Ovary (tissue), 3 donors: ENCODE results near the gene LRRC37A2.
"Not testable (repeated sequence)": the region's sequence is repeated elsewhere in the genome, so short reads cannot be mapped to it uniquely, and the experiment has no call there.

Source experiments
- EP300 ChIP-seq: sonication (generic); formaldehyde crosslinking; IDR thresholded peaks from one replicate; pipeline ENCODE4 v1.6.1; 2017; ENCODE audit warnings: antibody characterized with exemption
- TF ChIP-seq, protein P1 (sequence below), 3 donors: fragments of 450-650 bp in 2 of 3; fragments of 200-600 bp in 1 of 3; IDR thresholded peaks; one replicate each; pipeline versions ENCODE4 v1.5.1 to v1.8.0; 2016 to 2022; ENCODE audit warnings: antibody characterized with exemption in 3 of 3, mild to moderate bottlenecking in 1 of 3
- donor health status: DM: no; HTN: no; CAD: no.

DNA sequence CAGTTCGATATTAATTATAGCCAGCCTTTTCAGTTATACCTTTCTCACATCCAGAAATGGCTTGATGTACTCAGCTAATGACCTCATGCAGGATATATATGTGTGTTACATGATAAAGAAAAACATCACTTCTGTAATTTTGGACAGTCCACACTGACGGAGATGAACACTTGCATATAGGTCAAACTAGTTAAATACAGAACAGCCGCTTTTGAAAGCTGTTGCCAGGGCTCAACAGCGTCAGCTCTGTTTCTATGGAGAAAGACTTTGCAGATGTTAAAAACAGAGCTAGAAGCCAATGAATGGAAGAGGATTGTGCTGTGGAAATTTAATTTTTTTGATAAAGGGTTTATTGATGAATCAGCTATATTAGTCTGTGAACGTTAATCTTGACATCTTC, 44.6 kb upstream of the LRRC37A2 start:
- TF ChIP-seq, protein P1, sequence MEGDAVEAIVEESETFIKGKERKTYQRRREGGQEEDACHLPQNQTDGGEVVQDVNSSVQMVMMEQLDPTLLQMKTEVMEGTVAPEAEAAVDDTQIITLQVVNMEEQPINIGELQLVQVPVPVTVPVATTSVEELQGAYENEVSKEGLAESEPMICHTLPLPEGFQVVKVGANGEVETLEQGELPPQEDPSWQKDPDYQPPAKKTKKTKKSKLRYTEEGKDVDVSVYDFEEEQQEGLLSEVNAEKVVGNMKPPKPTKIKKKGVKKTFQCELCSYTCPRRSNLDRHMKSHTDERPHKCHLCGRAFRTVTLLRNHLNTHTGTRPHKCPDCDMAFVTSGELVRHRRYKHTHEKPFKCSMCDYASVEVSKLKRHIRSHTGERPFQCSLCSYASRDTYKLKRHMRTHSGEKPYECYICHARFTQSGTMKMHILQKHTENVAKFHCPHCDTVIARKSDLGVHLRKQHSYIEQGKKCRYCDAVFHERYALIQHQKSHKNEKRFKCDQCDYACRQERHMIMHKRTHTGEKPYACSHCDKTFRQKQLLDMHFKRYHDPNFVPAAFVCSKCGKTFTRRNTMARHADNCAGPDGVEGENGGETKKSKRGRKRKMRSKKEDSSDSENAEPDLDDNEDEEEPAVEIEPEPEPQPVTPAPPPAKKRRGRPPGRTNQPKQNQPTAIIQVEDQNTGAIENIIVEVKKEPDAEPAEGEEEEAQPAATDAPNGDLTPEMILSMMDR (IDR thresholded peaks at IDR 0.05), result not testable (repeated sequence)
- not testable (repeated sequence) for TF ChIP-seq EP300
